IMR-90 (cell line): ENCODE data around the gene STX18. TPM values are rescaled to one million over a fixed set of nuclear protein-coding genes. Genes with fewer than 3 reads are reported as not detected.

Source experiments
- ATAC-seq: fragments of 200-7000 bp; cut with Tn5 transposase; 2 replicates; pipeline ENCODE4 v1.9.1; 2020; ENCODE audit warnings: low read depth, mild to moderate bottlenecking, moderate library complexity
- BruUV-seq: library from RNA; stranded (reverse); fragments of 400-500 nt; replicated peaks from 2 replicates; lab custom pipeline; 2021; lab: Mats Ljungman, UMichigan
- CTCF ChIA-PET: fragments of 300-600 bp; formaldehyde crosslinking; extraction: SDS; loops from one replicate; lab custom pipeline; 2021; ENCODE audit warnings: antibody characterized with exemption; lab: Yijun Ruan, JAX
- POLR2A ChIA-PET: fragments of 300-600 bp; sonication (Branson Sonifier 250); formaldehyde crosslinking; loops from one replicate; lab custom pipeline; 2022; ENCODE audit warnings: antibody characterized with exemption; ENCODE audit not compliant: unreplicated experiment; lab: Charles Lee
- DNase-seq: peaks from one replicate; pipeline ENCODE4 v3.0.0; 2013
- H2AFZ ChIP-seq: replicated peaks from 2 replicates; pipeline ENCODE3; 2013; ENCODE audit warnings: low read length, mild to moderate bottlenecking; ENCODE audit not compliant: poor library complexity
- H2AK5ac ChIP-seq: 2 replicates; pipeline ENCODE4 v1.6.1; 2013; ENCODE audit warnings: low read depth, low read length, inconsistent platforms
- H2AK9ac ChIP-seq: replicated peaks from 2 replicates; pipeline ENCODE3; 2013; ENCODE audit warnings: mild to moderate bottlenecking, low read depth, low read length, moderate library complexity; ENCODE audit not compliant: poor library complexity
- H2BK120ac ChIP-seq: 2 replicates; pipeline ENCODE4 v1.6.1; 2013; ENCODE audit warnings: low read depth, low read length, inconsistent platforms
- H2BK15ac ChIP-seq: 3 replicates; pipeline ENCODE4 v1.6.1; 2013; ENCODE audit warnings: low read depth, low read length, inconsistent platforms
- H2BK20ac ChIP-seq: 2 replicates; pipeline ENCODE4 v1.6.1; 2013; ENCODE audit warnings: low read depth, mild to moderate bottlenecking, inconsistent platforms, low read length, moderate library complexity
- H2BK5ac ChIP-seq: 2 replicates; pipeline ENCODE4 v1.6.1; 2013; ENCODE audit warnings: mild to moderate bottlenecking, low read depth, low read length, inconsistent platforms; ENCODE audit not compliant: poor library complexity, severe bottlenecking
- H3K14ac ChIP-seq: replicated peaks from 2 replicates; pipeline ENCODE4 v1.6.1; 2013; ENCODE audit warnings: low read depth, low read length, inconsistent platforms
- H3K18ac ChIP-seq: 2 replicates; pipeline ENCODE4 v1.6.1; 2013; ENCODE audit warnings: low read depth, low read length, control low read depth
- H3K23ac ChIP-seq: 2 replicates; pipeline ENCODE4 v1.6.1; 2013; ENCODE audit warnings: low read depth, low read length, inconsistent platforms
- H3K27ac ChIP-seq: 2 replicates; pipeline ENCODE4 v1.5.1; 2013; ENCODE audit warnings: mild to moderate bottlenecking, control low read depth, low read length; ENCODE audit not compliant: insufficient read depth
- H3K27me3 ChIP-seq: 2 replicates; pipeline ENCODE4 v1.6.1; 2013; ENCODE audit warnings: low read length; ENCODE audit not compliant: control insufficient read depth, insufficient read depth
- H3K36me3 ChIP-seq: 2 replicates; pipeline ENCODE4 v1.6.1; 2013; ENCODE audit warnings: low read length, mixed read lengths; ENCODE audit not compliant: control insufficient read depth, insufficient read depth
- H3K4ac ChIP-seq: 2 replicates; pipeline ENCODE4 v1.6.1; 2013; ENCODE audit warnings: low read depth, low read length, inconsistent platforms
- H3K4me1 ChIP-seq: 2 replicates; pipeline ENCODE4 v1.6.1; 2013; ENCODE audit warnings: low read length, mixed read lengths; ENCODE audit not compliant: control insufficient read depth, insufficient read depth
- H3K4me2 ChIP-seq: 2 replicates; pipeline ENCODE4 v1.6.1; 2013; ENCODE audit warnings: low read depth, mild to moderate bottlenecking, control low read depth, low read length, moderate library complexity
- H3K4me3 ChIP-seq: 2 replicates; pipeline ENCODE4 v1.5.1; 2013; ENCODE audit warnings: low read depth, mild to moderate bottlenecking, control low read depth, low read length, moderate library complexity; ENCODE audit not compliant: insufficient read depth
- H3K56ac ChIP-seq: 2 replicates; pipeline ENCODE4 v1.6.1; 2013; ENCODE audit warnings: low read length, inconsistent platforms; ENCODE audit not compliant: insufficient read depth; ENCODE audit errors: extremely low read depth
- H3K79me1 ChIP-seq, 2 experiments: 2 replicates each; pipeline ENCODE4 v1.6.1; 2013; ENCODE audit warnings: low read length in 2 of 2, inconsistent platforms in 1 of 2, low read depth in 1 of 2
- H3K9ac ChIP-seq: 2 replicates; pipeline ENCODE4 v1.6.1; 2013; ENCODE audit warnings: low read depth, low read length, control low read depth
- H3K9me1 ChIP-seq: 2 replicates; pipeline ENCODE4 v1.6.1; 2013; ENCODE audit warnings: low read length, inconsistent platforms; ENCODE audit not compliant: insufficient read depth
- H3K9me3 ChIP-seq: 2 replicates; pipeline ENCODE4 v1.6.1; 2013; ENCODE audit warnings: low read length; ENCODE audit not compliant: control insufficient read depth, insufficient read depth
- H4K20me1 ChIP-seq: 2 replicates; pipeline ENCODE4 v1.6.1; 2013; ENCODE audit warnings: low read length, inconsistent platforms; ENCODE audit not compliant: insufficient read depth
- H4K5ac ChIP-seq: 2 replicates; pipeline ENCODE4 v1.6.1; 2013; ENCODE audit warnings: mild to moderate bottlenecking, low read depth, low read length, control low read depth
- H4K8ac ChIP-seq, 2 experiments: 2 replicates each; pipeline ENCODE4 v1.6.1; 2013; ENCODE audit warnings: low read depth in 2 of 2, low read length in 2 of 2, control low read depth in 1 of 2, inconsistent platforms in 1 of 2
- H4K91ac ChIP-seq: 2 replicates; pipeline ENCODE4 v1.6.1; 2013; ENCODE audit warnings: low read depth, low read length, inconsistent platforms; ENCODE audit not compliant: insufficient read depth
- CEBPB ChIP-seq: IDR thresholded peaks from 2 replicates; pipeline ENCODE4 v1.6.1; 2012; ENCODE audit warnings: low read depth, low read length, improper control_type of control experiment
- ELK1 ChIP-seq: fragments of 150-350 bp; IDR thresholded peaks from 2 replicates; pipeline ENCODE4 v1.6.1; 2016; ENCODE audit warnings: low read depth, mild to moderate bottlenecking, low read length, moderate library complexity, borderline replicate concordance
- MXI1 ChIP-seq: IDR thresholded peaks from 2 replicates; pipeline ENCODE4 v1.6.1; 2012; ENCODE audit warnings: low read depth, mild to moderate bottlenecking, low read length, moderate library complexity, borderline replicate concordance
- WGBS, 2 experiments: methylation state at CpG; one replicate each; pipeline versions ENCODE4 v1.1.5 to v1.1.7; 2013; ENCODE audit warnings: missing lambda C conversion rate in 2 of 2; ENCODE audit not compliant: insufficient read length in 1 of 2; ENCODE audit errors: extremely low coverage in 2 of 2; 5-methylcytosine and 5-hydroxymethylcytosine counted together
- dilution Hi-C: fragments of 300-500 bp; cut with HindIII; formaldehyde crosslinking; loops from one replicate; pipeline ENCODE4 v1.14.3; 2018; ENCODE audit warnings: low sequenced_read_pairs; ENCODE audit not compliant: unreplicated experiment
- in situ Hi-C: fragments of 300-500 bp; cut with MboI; formaldehyde crosslinking; loops from 3 replicates; pipeline ENCODE4 v1.14.3; 2019; ENCODE audit warnings: low sequenced_read_pairs, inconsistent platforms, mixed read lengths
- intact Hi-C: fragments of 100-400 bp; cut with micrococcal nuclease; formaldehyde crosslinking; loops from 2 replicates; pipeline ENCODE4 v1.10.0; 2022
- polyA plus RNA-seq, 3 experiments: library from polyadenylated mRNA; depleted of rRNA; stranded (reverse); fragments of >200 nt; gene quantifications; 2 replicates each; pipeline ENCODE4 v1.2.3, GENCODE V29; 2012; ENCODE audit warnings: low replicate concordance in 1 of 3
- total RNA-seq: library from RNA; depleted of rRNA; stranded (reverse); fragments of >200 nt; gene quantifications from 2 replicates; pipeline ENCODE4 v1.2.3, GENCODE V29; 2012

STX18 gene
- total and polyA plus RNA-seq, 2 of the 4 experiments (the other 2 are of a cell fraction), result 20.1 to 23.4 TPM

GRCh38 chr4:4418676-4419390, 123.0 kb downstream of the STX18 start:
- Histone ChIP-seq H3K4ac (no peak overlapping the region), H3K4me2 (no peak overlapping the region), H3K79me1 (no peaks in the 10 kb centered on the region), H2AFZ (no peak overlapping the region), H2AK9ac (no peak overlapping the region), H3K4me1 (no peaks in the 10 kb centered on the region), H3K23ac (no peak overlapping the region), H4K8ac (no peak overlapping the region), H3K14ac (no peak overlapping the region), H3K9ac (no peak overlapping the region), H2BK15ac (no peak overlapping the region), H4K5ac (no peak overlapping the region), H3K9me3 (no peaks in the 10 kb centered on the region), H3K18ac (no peak overlapping the region), H4K20me1 (no peaks in the 10 kb centered on the region), H2AK5ac (no peak overlapping the region), H3K27ac (no peak overlapping the region), H3K9me1 (0 out of 2 replicates have a peak, but pooled peaks cover 4% of the 10 kb centered on the region), H2BK120ac (no peak overlapping the region), H2BK5ac (no peak overlapping the region), H3K36me3 (peaks cover 42% of the 10 kb centered on the region), H3K56ac (no peak overlapping the region), H2BK20ac (no peak overlapping the region), H3K4me3 (no peak overlapping the region), H4K91ac (no peak overlapping the region), H3K27me3 (no peaks in the 10 kb centered on the region)
- WGBS, 2 experiments, result 97% methylated on average over 7 of the region's 19 CpGs; no CpG with 5 or more reads in 1 of the 2 experiments
- ATAC-seq (no peak), DNase-seq (no peak)
- ChIA-PET POLR2A (no interaction called here), CTCF (no interaction called here)
- in situ Hi-C loops, result no loop called here
- dilution Hi-C loops, result no loop called here
- intact Hi-C loops, result no loop called here
- TF ChIP-seq MXI1 (no peak), CEBPB (no peak), ELK1 (no peak)
- BruUV-seq, result TSS peak; percentile 81
